Measurements from ENCODE around the gene EFCAB5.

- TF ChIP-seq POLR2A (IDR thresholded peaks at IDR 0.05; ENCODE audit: extremely low read depth, insufficient read length), result no peak
- no peak for TF ChIP-seq CTCF (IDR thresholded peaks at IDR 0.05; ENCODE audit: low read depth, low read length)
- no peak for TF ChIP-seq MAX (IDR thresholded peaks at IDR 0.05; ENCODE audit: low read depth, low read length)
- TF ChIP-seq MYC (IDR thresholded peaks at IDR 0.05; ENCODE audit: low read depth, low read length), result no peak
Measured at GRCh38 chr17:30091771-30092170, 150.3 kb downstream of the EFCAB5 start.

Measured in NB4 (cell line).